Neuron (in vitro differentiated cells): ENCODE results near the gene STX3.

Experiments
- H2AFZ ChIP-seq: one replicate; pipeline ENCODE4 v1.6.1; 2013; ENCODE audit warnings: low read depth, mild to moderate bottlenecking, inconsistent platforms, low read length, moderate library complexity
- H3K27me3 ChIP-seq: one replicate; pipeline ENCODE4 v1.6.1; 2013; ENCODE audit warnings: low read length; ENCODE audit not compliant: insufficient read depth
- H3K36me3 ChIP-seq: one replicate; pipeline ENCODE4 v1.6.1; 2013; ENCODE audit warnings: low read length; ENCODE audit not compliant: insufficient read depth
- H3K4me1 ChIP-seq: one replicate; pipeline ENCODE4 v1.6.1; 2013; ENCODE audit warnings: low read length; ENCODE audit not compliant: insufficient read depth
- H3K4me3 ChIP-seq: 2 replicates; pipeline ENCODE4 v1.5.1; 2013; ENCODE audit warnings: mild to moderate bottlenecking, low read length, moderate library complexity
- H3K9me3 ChIP-seq: one replicate; pipeline ENCODE4 v1.6.1; 2013; ENCODE audit warnings: low read length

The STX3 gene

GRCh38 chr11:59730896-59731565, 24.1 kb upstream of the STX3 start:
- Histone ChIP-seq H3K36me3 (no peaks in the 10 kb centered on the region), H3K27me3 (no peaks in the 10 kb centered on the region), H3K4me1 (peaks cover 7% of the 10 kb centered on the region), H2AFZ (no peak overlapping the region), H3K4me3 (no peak overlapping the region), H3K9me3 (no peaks in the 10 kb centered on the region)

GRCh38 chr11:59746111-59746510, 9.1 kb upstream of the STX3 start:
- H3K36me3 ChIP-seq = no peaks in the 10 kb centered on the region
- H3K9me3 ChIP-seq = no peaks in the 10 kb centered on the region
- H3K4me3 ChIP-seq = no peak overlapping the region
- H3K27me3 ChIP-seq = peaks cover 6% of the 10 kb centered on the region
- no peak overlapping the region for H2AFZ ChIP-seq
- H3K4me1 ChIP-seq = no peaks in the 10 kb centered on the region

- Histone ChIP-seq H2AFZ (peak overlapping the region; percentile 98), H3K27me3 (peaks cover 42% of the 10 kb centered on the region), H3K4me1 (peaks cover 14% of the 10 kb centered on the region), H3K9me3 (no peaks in the 10 kb centered on the region), H3K4me3 (peak overlapping the region; percentile 55), H3K36me3 (no peaks in the 10 kb centered on the region)
Observed at GRCh38 chr11:59753650-59754493, 1.3 kb upstream of the STX3 start.

- no peaks in the 10 kb centered on the region for H3K36me3 ChIP-seq
- H3K4me3 ChIP-seq = peak overlapping the region; percentile 55
- H3K9me3 ChIP-seq = no peaks in the 10 kb centered on the region
- peak overlapping the region; percentile 98 for H2AFZ ChIP-seq
- H3K4me1 ChIP-seq = peaks cover 14% of the 10 kb centered on the region
- H3K27me3 ChIP-seq = peaks cover 40% of the 10 kb centered on the region
Observed at GRCh38 chr11:59754494-59754858, 700 bp upstream of the STX3 start.

- Histone ChIP-seq H3K9me3 (no peaks in the 10 kb centered on the region), H3K4me3 (peak overlapping the region; percentile 55), H3K4me1 (peaks cover 14% of the 10 kb centered on the region), H3K27me3 (peaks cover 40% of the 10 kb centered on the region), H3K36me3 (no peaks in the 10 kb centered on the region), H2AFZ (peak overlapping the region; percentile 98)
Observed at GRCh38 chr11:59755701-59756557, 753 bp downstream of the STX3 start.

GRCh38 chr11:59756558-59756840, 1.3 kb downstream of the STX3 start:
- Histone ChIP-seq H2AFZ (no peak overlapping the region), H3K27me3 (peaks cover 40% of the 10 kb centered on the region)

GRCh38 chr11:59756845-59757244, 1.7 kb downstream of the STX3 start:
- Histone ChIP-seq H3K4me1 (peaks cover 14% of the 10 kb centered on the region), H3K9me3 (no peaks in the 10 kb centered on the region), H3K36me3 (no peaks in the 10 kb centered on the region), H2AFZ (no peak overlapping the region), H3K27me3 (peaks cover 40% of the 10 kb centered on the region), H3K4me3 (no peak overlapping the region)

More at GRCh38 chr11:59756558-59756840, 1.3 kb downstream of the STX3 start:
- no peaks in the 10 kb centered on the region for H3K36me3 ChIP-seq
- peaks cover 14% of the 10 kb centered on the region for H3K4me1 ChIP-seq
- H3K4me3 ChIP-seq = no peak overlapping the region
- H3K9me3 ChIP-seq = no peaks in the 10 kb centered on the region

GRCh38 chr11:59758401-59759037, 3.3 kb downstream of the STX3 start:
- H3K27me3 ChIP-seq = peaks cover 48% of the 10 kb centered on the region
- H3K4me1 ChIP-seq = peaks cover 14% of the 10 kb centered on the region
- no peaks in the 10 kb centered on the region for H3K36me3 ChIP-seq
- H3K4me3 ChIP-seq = no peak overlapping the region
- H3K9me3 ChIP-seq = no peaks in the 10 kb centered on the region
- no peak overlapping the region for H2AFZ ChIP-seq

- Histone ChIP-seq H3K4me1 (peaks cover 7% of the 10 kb centered on the region), H3K4me3 (no peak overlapping the region), H3K27me3 (peaks cover 42% of the 10 kb centered on the region), H2AFZ (no peak overlapping the region), H3K36me3 (no peaks in the 10 kb centered on the region), H3K9me3 (no peaks in the 10 kb centered on the region)
Observed at GRCh38 chr11:59759900-59760299, 4.7 kb downstream of the STX3 start.

- H3K9me3 ChIP-seq = no peaks in the 10 kb centered on the region
- H3K27me3 ChIP-seq = peaks cover 39% of the 10 kb centered on the region
- no peak overlapping the region for H2AFZ ChIP-seq
- peaks cover 2% of the 10 kb centered on the region for H3K4me1 ChIP-seq
- no peaks in the 10 kb centered on the region for H3K36me3 ChIP-seq
- H3K4me3 ChIP-seq = no peak overlapping the region
Observed at GRCh38 chr11:59760771-59761170, 5.6 kb downstream of the STX3 start.

GRCh38 chr11:59761993-59762392, 6.8 kb downstream of the STX3 start:
- Histone ChIP-seq H3K4me3 (no peak overlapping the region), H3K36me3 (no peaks in the 10 kb centered on the region), H3K27me3 (peaks cover 31% of the 10 kb centered on the region), H3K4me1 (no peaks in the 10 kb centered on the region), H2AFZ (no peak overlapping the region), H3K9me3 (no peaks in the 10 kb centered on the region)

- no peak overlapping the region for H2AFZ ChIP-seq
- no peaks in the 10 kb centered on the region for H3K36me3 ChIP-seq
- no peak overlapping the region for H3K4me3 ChIP-seq
- no peaks in the 10 kb centered on the region for H3K9me3 ChIP-seq
- H3K27me3 ChIP-seq = peaks cover 11% of the 10 kb centered on the region
- no peaks in the 10 kb centered on the region for H3K4me1 ChIP-seq
Observed at GRCh38 chr11:59765068-59765735, 10.0 kb downstream of the STX3 start.
